Measurements from ENCODE around the gene TBC1D16. TPM values are rescaled to one million over a fixed set of nuclear protein-coding genes. Genes with fewer than 3 reads are reported as not detected.

The TBC1D16 gene
- total RNA-seq, 1 experiment from 2014 or later = 85.8 TPM

GRCh38 chr17:79992649-79993389 lies 42.9 kb downstream of the TBC1D16 start:
- Histone ChIP-seq H4K5ac (ENCODE audit: insufficient read length, low read depth, low read length) (no peak overlapping the region), H3K27ac (ENCODE audit: insufficient read length, low read depth, low read length) (no peak overlapping the region), H4K20me1 (ENCODE audit: control insufficient read depth, insufficient read depth, insufficient read length) (no peaks in the 10 kb centered on the region), H2AK5ac (ENCODE audit: insufficient read length, low read length) (no peak overlapping the region), H2BK120ac (ENCODE audit: low read depth, low read length, poor library complexity, severe bottlenecking) (no peak overlapping the region), H3K79me1 (ENCODE audit: insufficient read depth, low read depth, low read length, poor library complexity, severe bottlenecking) (peaks cover 2% of the 10 kb centered on the region), H3K79me2 (ENCODE audit: insufficient read depth, low read length) (peaks cover 2% of the 10 kb centered on the region; the same call in 1 of the 2 replicates), H4K91ac (ENCODE audit: insufficient read length, low read depth, low read length) (no peak overlapping the region), H3K9ac (ENCODE audit: extremely low read depth, insufficient read length, low read length) (no peak overlapping the region), H3K23ac (ENCODE audit: insufficient read length, low read depth, low read length) (no peak overlapping the region), H3K18ac (ENCODE audit: insufficient read length, low read depth, low read length) (no peak overlapping the region), H2BK12ac (ENCODE audit: insufficient read length, low read depth, low read length) (no peak overlapping the region), H3K9me3 (ENCODE audit: control insufficient read depth, low read depth, low read length) (no peaks in the 10 kb centered on the region), H3T11ph (ENCODE audit: low read length) (no peak overlapping the region), H3K56ac (ENCODE audit: insufficient read length, low read depth, low read length) (no peak overlapping the region), H2AFZ (ENCODE audit: low read length) (no peak overlapping the region), H2BK20ac (ENCODE audit: low read depth, low read length, poor library complexity, severe bottlenecking) (no peak overlapping the region), H4K8ac (replicated peaks; ENCODE audit: insufficient read length, low read depth, low read length) (no peak overlapping the region), H3K4me1 (ENCODE audit: insufficient read depth, low read length) (no peaks in the 10 kb centered on the region; the same call in 1 of the 2 replicates), H2BK5ac (ENCODE audit: insufficient read length, low read length) (no peak overlapping the region), H3K27me3 (ENCODE audit: insufficient read depth, low read length) (no peaks in the 10 kb centered on the region), H2BK15ac (ENCODE audit: low read depth, low read length) (no peak overlapping the region), H3K23me2 (ENCODE audit: insufficient read length, low read depth, low read length, poor library complexity, severe bottlenecking) (no peaks in the 10 kb centered on the region), H3K14ac (ENCODE audit: insufficient read depth, low read length) (peak overlapping the region; percentile 66; the same call in 1 of the 2 replicates), H3K4ac (ENCODE audit: low read depth, low read length) (no peak overlapping the region), H3K4me2 (ENCODE audit: insufficient read depth, insufficient read length, low read length) (no peak overlapping the region)
- Mint-ChIP-seq H3K4me1 (peaks cover 50 to 54% of the 10 kb centered on the region in 2 experiments), H3K36me3 (ENCODE audit: insufficient read depth in 1 of 3, low read depth in 3 of 3) (0 out of 7 replicates have a peak, but pooled peaks cover 0 to 7% (median 0%) of the 10 kb centered on the region in 3 experiments), H3K9me3 (no peaks in the 10 kb centered on the region; a peak in 1 of 5 replicates), H3K4me3 (peak overlapping the region; percentile 45 to 58), H3K27ac (peak overlapping the region; percentile 53 to 92 (median 81); a peak in 5 of 7 replicates), H3K27me3 (ENCODE audit: low read depth) (peaks cover 1% of the 10 kb centered on the region; the same call in 1 of the 2 replicates)
- TF ChIP-seq CTCF (conservative IDR thresholded peaks at IDR 0.05) = no peak
- no peak for DNase-seq
- WGBS (ENCODE audit: extremely low coverage, insufficient read length, low lambda C conversion rate) = no CpG with 5 or more reads among the region's 10 CpGs
